Activated CD4-positive, alpha-beta T cell treated with anti-CD3 and anti-CD28 coated beads for 4 hours (primary cell): ENCODE measurements around the gene SMARCD3.

Source experiments
- DNase-seq, 2 donors: peaks; one replicate each; pipeline ENCODE4 v3.0.0-alpha.2; 2020

The SMARCD3 gene

GRCh38 chr7:151248346-151249033 is at the start of gene SMARCD3:
Gene SMARCD3, minus strand, starts transcription at chr7:151248694. Its CDS starts 132 bp downstream, at chr7:151248562.
- peak; percentile 30 to 35 for DNase-seq

GRCh38 chr7:151296202-151296992 is 47.9 kb upstream of the SMARCD3 start:
- DNase-seq, result no peak

- DNase-seq, result no peak
These were observed 44.4 kb upstream of the SMARCD3 start for GRCh38 chr7:151292850-151293249.

GRCh38 chr7:151291206-151291605 is 42.7 kb upstream of the SMARCD3 start:
- no peak for DNase-seq

- DNase-seq, result no peak
These were observed 41.9 kb upstream of the SMARCD3 start for GRCh38 chr7:151290355-151290760.

GRCh38 chr7:151289891-151290290 is 41.4 kb upstream of the SMARCD3 start:
- no peak for DNase-seq

- DNase-seq, result no peak
These were observed 37.7 kb upstream of the SMARCD3 start for GRCh38 chr7:151286148-151286547.

- no peak for DNase-seq
These were observed 34.8 kb upstream of the SMARCD3 start for GRCh38 chr7:151283302-151283701.

GRCh38 chr7:151282111-151282510 is 33.6 kb upstream of the SMARCD3 start:
- DNase-seq, result no peak

- no peak for DNase-seq
These were observed 33.2 kb upstream of the SMARCD3 start for GRCh38 chr7:151281686-151282085.

GRCh38 chr7:151280388-151281019 is 32.0 kb upstream of the SMARCD3 start:
- no peak for DNase-seq

GRCh38 chr7:151279868-151280267 is 31.4 kb upstream of the SMARCD3 start:
- no peak for DNase-seq

- no peak for DNase-seq
These were observed 30.5 kb upstream of the SMARCD3 start for GRCh38 chr7:151278949-151279348.

GRCh38 chr7:151277631-151278030 is 29.1 kb upstream of the SMARCD3 start:
- no peak for DNase-seq

- DNase-seq, result peak; percentile 46 to 51
These were observed 28.4 kb upstream of the SMARCD3 start for GRCh38 chr7:151276666-151277590.

GRCh38 chr7:151275813-151276577 is 27.5 kb upstream of the SMARCD3 start:
- no peak for DNase-seq

- no peak for DNase-seq
These were observed 26.7 kb upstream of the SMARCD3 start for GRCh38 chr7:151274936-151275812.

- no peak for DNase-seq
These were observed 25.9 kb upstream of the SMARCD3 start for GRCh38 chr7:151274396-151274795.

GRCh38 chr7:151273651-151274390 is 25.3 kb upstream of the SMARCD3 start:
- DNase-seq, result no peak

GRCh38 chr7:151272877-151273276 is 24.4 kb upstream of the SMARCD3 start:
- DNase-seq, result no peak
